Esophagus squamous epithelium (tissue), 5 donors: ENCODE measurements around the gene THAP10. TPM values are rescaled to one million over a fixed set of nuclear protein-coding genes. Genes with fewer than 3 reads are reported as not detected.
A peak's percentile ranks its signal among the peaks of the same experiment; 100 is the strongest.
"Not testable (repeated sequence)": the region's sequence is repeated elsewhere in the genome, so short reads cannot be mapped to it uniquely, and the experiment has no call there.

Experiments used
- DNase-seq: peaks from one replicate; lab custom pipeline; 2025; lab: John Stamatoyannopoulos, UW
- H3K27ac ChIP-seq, 4 donors: fragments of 200-600 bp; sonication (generic); one replicate each; pipeline ENCODE4 v1.5.1; 2016 to 2019; ENCODE audit warnings: mild to moderate bottlenecking in 1 of 4
- H3K27me3 ChIP-seq, 4 donors: fragments of 200-600 bp; sonication (generic); 1 replicate in 3 of 4; 2 replicates in 1 of 4; pipeline versions ENCODE4 v1.5.1 to v1.6.0; 2017 to 2021; ENCODE audit warnings: antibody characterized with exemption in 1 of 4
- H3K36me3 ChIP-seq, 3 donors: fragments of 200-600 bp; sonication (generic); one replicate each; pipeline ENCODE4 v1.5.1; 2016 to 2019
- H3K4me1 ChIP-seq, 3 donors: fragments of 200-600 bp; sonication (generic); one replicate each; pipeline ENCODE4 v1.5.1; 2017 to 2019
- H3K4me3 ChIP-seq, 4 donors: fragments of 200-600 bp; sonication (generic); 1 replicate in 3 of 4; 2 replicates in 1 of 4; pipeline ENCODE4 v1.5.1; 2016 to 2019; ENCODE audit warnings: mild to moderate bottlenecking in 2 of 4, moderate library complexity in 1 of 4
- H3K9me3 ChIP-seq, 3 donors: fragments of 200-600 bp; sonication (generic); one replicate each; pipeline ENCODE4 v1.5.1; 2016 to 2019
- CTCF ChIP-seq, 6 experiments: fragments of 450-650 bp in 4 of 6; fragments of 200-600 bp in 2 of 6; sonication (generic) in 2 of 6; IDR thresholded peaks; one replicate each; pipeline ENCODE4 v1.5.1; 2016 to 2019; ENCODE audit warnings: antibody characterized with exemption in 6 of 6, mild to moderate bottlenecking in 4 of 6, moderate library complexity in 4 of 6
- POLR2A ChIP-seq, 4 donors: fragments of 450-650 bp; IDR thresholded peaks; one replicate each; pipeline ENCODE4 v1.6.1; 2017; ENCODE audit warnings: antibody characterized with exemption in 4 of 4, mild to moderate bottlenecking in 4 of 4, moderate library complexity in 3 of 4
- WGBS, 2 donors: methylation state at CpG; one replicate each; pipeline ENCODE4 v1.1.5; 2018; 5-methylcytosine and 5-hydroxymethylcytosine counted together
- intact Hi-C: fragments of 100-400 bp; cut with DNase I; formaldehyde crosslinking; loops from one replicate; pipeline ENCODE4 v1.15.0; 2022
- total RNA-seq, 4 donors: library from RNA; depleted of rRNA; stranded (reverse); fragments of >200 nt; gene quantifications; one replicate each; pipeline ENCODE4 v1.1.0, GENCODE V29; 2016
- donor health status: DM: yes; HTN: yes; CAD: no.

THAP10 gene
- total RNA-seq, 4 donors from 2014 or later: 1.5 to 3.0 (median 2.3) TPM

GRCh38 chr15:70879401-70879800 is 12.8 kb downstream of the THAP10 start:
- Histone ChIP-seq H3K27me3 (peaks cover 0 to 6% (median 0%) of the 10 kb centered on the region in 4 donors), H3K4me1 (no peaks in the 10 kb centered on the region), H3K27ac (no peak overlapping the region), H3K4me3 (no peak overlapping the region), H3K9me3 (no peaks in the 10 kb centered on the region), H3K36me3 (no peaks in the 10 kb centered on the region)
- intact Hi-C loops: no loop called here
- no peak for DNase-seq
- TF ChIP-seq POLR2A (IDR thresholded peaks at IDR 0.05) (no peak), CTCF (IDR thresholded peaks at IDR 0.05) (no peak)
- 50 to 71% methylated on average over 2 of the region's 2 CpGs for WGBS, 2 donors

- intact Hi-C loops: no loop called here
- TF ChIP-seq POLR2A (IDR thresholded peaks at IDR 0.05) (no peak), CTCF (IDR thresholded peaks at IDR 0.05) (no peak)
- DNase-seq: no peak
- H3K4me3 ChIP-seq: no peak overlapping the region
- no peaks in the 10 kb centered on the region for H3K36me3 ChIP-seq
- no peaks in the 10 kb centered on the region for H3K4me1 ChIP-seq
- H3K27ac ChIP-seq: no peak overlapping the region
- no peaks in the 10 kb centered on the region for H3K9me3 ChIP-seq
- WGBS, 2 donors: 81 to 82% methylated on average over 2 of the region's 2 CpGs
- H3K27me3 ChIP-seq: peaks cover 0 to 17% (median 0%) of the 10 kb centered on the region in 4 donors
These were observed 15.6 kb downstream of the THAP10 start for GRCh38 chr15:70876683-70877082.

- intact Hi-C loops: no loop called here
- 59 to 62% methylated on average over 3 of the region's 3 CpGs for WGBS, 2 donors
- Histone ChIP-seq H3K9me3 (no peaks in the 10 kb centered on the region), H3K4me1 (no peaks in the 10 kb centered on the region), H3K36me3 (no peaks in the 10 kb centered on the region), H3K27me3 (peaks cover 0 to 17% (median 0%) of the 10 kb centered on the region in 4 donors), H3K4me3 (no peak overlapping the region), H3K27ac (no peak overlapping the region)
- TF ChIP-seq CTCF (IDR thresholded peaks at IDR 0.05) (no peak), POLR2A (IDR thresholded peaks at IDR 0.05) (no peak)
- no peak for DNase-seq
These were observed 16.2 kb downstream of the THAP10 start for GRCh38 chr15:70876011-70876410.

GRCh38 chr15:70875001-70875782 is 17.0 kb downstream of the THAP10 start:
- TF ChIP-seq CTCF (IDR thresholded peaks at IDR 0.05): peak in 4 of 6 experiments; percentile 24 to 36 (median 26)
- no peak for TF ChIP-seq POLR2A (IDR thresholded peaks at IDR 0.05)
- H3K9me3 ChIP-seq: no peaks in the 10 kb centered on the region
- H3K36me3 ChIP-seq: no peaks in the 10 kb centered on the region
- 73 to 77% methylated on average over 7 of the region's 7 CpGs for WGBS, 2 donors
- H3K4me3 ChIP-seq: no peak overlapping the region
- H3K4me1 ChIP-seq: peaks cover 0 to 5% (median 0%) of the 10 kb centered on the region in 3 donors
- H3K27ac ChIP-seq: no peak overlapping the region
- DNase-seq: no peak
- peaks cover 0 to 17% (median 0%) of the 10 kb centered on the region in 4 donors for H3K27me3 ChIP-seq
- intact Hi-C loops: no loop called here

GRCh38 chr15:70873232-70874054 is 18.8 kb downstream of the THAP10 start:
- WGBS, 2 donors: 93 to 100% methylated on average over 1 to 2 of the region's 2 CpGs
- Histone ChIP-seq H3K27me3 (peaks cover 0 to 17% (median 0%) of the 10 kb centered on the region in 4 donors), H3K36me3 (no peaks in the 10 kb centered on the region), H3K9me3 (no peaks in the 10 kb centered on the region), H3K4me3 (no peak overlapping the region), H3K4me1 (peaks cover 0 to 19% (median 0%) of the 10 kb centered on the region in 3 donors), H3K27ac (no peak overlapping the region)
- no peak for DNase-seq
- intact Hi-C loops: no loop called here
- TF ChIP-seq CTCF (IDR thresholded peaks at IDR 0.05) (no peak), POLR2A (IDR thresholded peaks at IDR 0.05) (no peak)

GRCh38 chr15:70871490-70871889 is 20.7 kb downstream of the THAP10 start:
- H3K4me3 ChIP-seq, intact Hi-C loops, H3K9me3 ChIP-seq, H3K27ac ChIP-seq, DNase-seq, H3K36me3 ChIP-seq: not testable (repeated sequence)
- WGBS, 2 donors: no CpG with 5 or more reads among the region's 34 CpGs
- Histone ChIP-seq H3K27me3 (peaks cover 0 to 17% (median 0%) of the 10 kb centered on the region in 4 donors), H3K4me1 (peaks cover 0 to 32% (median 0%) of the 10 kb centered on the region in 3 donors)
